GM18526 (cell line): ENCODE results near the gene TCHP.

Experiments
- POLR2A ChIP-seq: IDR thresholded peaks from 3 replicates; pipeline ENCODE4 v1.6.1; 2011; ENCODE audit not compliant: insufficient read length; ENCODE audit errors: extremely low read depth

Gene TCHP

GRCh38 chr12:109877504-109878246 is 22.4 kb upstream of the TCHP start:
- TF ChIP-seq POLR2A = no peak

GRCh38 chr12:109878247-109878625 is 21.8 kb upstream of the TCHP start:
- TF ChIP-seq POLR2A = no peak

GRCh38 chr12:109878749-109879148 is 21.3 kb upstream of the TCHP start:
- TF ChIP-seq POLR2A = no peak

- TF ChIP-seq POLR2A = no peak
These were observed 20.6 kb upstream of the TCHP start for GRCh38 chr12:109879351-109880042.

GRCh38 chr12:109880043-109880931 is 19.8 kb upstream of the TCHP start, which contains the start of gene GLTP:
GLTP (minus strand) TSS chr12:109880541; CDS start chr12:109880374, 167 bp downstream.
- no peak for TF ChIP-seq POLR2A

DNA sequence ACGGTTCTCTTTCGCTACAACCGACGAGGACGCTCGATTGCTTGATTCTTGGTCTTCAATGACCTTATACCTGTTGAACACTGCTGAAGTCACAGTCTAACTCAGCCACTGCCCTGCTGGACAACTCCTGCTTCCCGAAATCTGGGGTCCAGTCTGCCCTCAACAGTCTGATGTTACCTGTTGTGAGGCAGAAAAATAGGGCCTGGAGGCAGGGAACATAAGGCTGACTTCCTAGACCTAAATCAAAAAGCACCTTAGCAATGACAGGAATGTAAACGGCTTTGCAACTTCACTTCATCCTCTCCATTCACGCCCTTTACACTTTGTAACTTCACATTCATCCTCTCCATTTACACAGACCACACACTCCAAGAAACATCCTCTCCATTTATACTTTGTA is 19.1 kb upstream of the TCHP start:
- TF ChIP-seq POLR2A = no peak

- TF ChIP-seq POLR2A = no peak
These were observed 18.3 kb upstream of the TCHP start for GRCh38 chr12:109881752-109882151.

GRCh38 chr12:109883461-109883860 is 16.6 kb upstream of the TCHP start:
- no peak for TF ChIP-seq POLR2A

- no peak for TF ChIP-seq POLR2A
These were observed 14.5 kb upstream of the TCHP start for GRCh38 chr12:109885616-109886015.

DNA sequence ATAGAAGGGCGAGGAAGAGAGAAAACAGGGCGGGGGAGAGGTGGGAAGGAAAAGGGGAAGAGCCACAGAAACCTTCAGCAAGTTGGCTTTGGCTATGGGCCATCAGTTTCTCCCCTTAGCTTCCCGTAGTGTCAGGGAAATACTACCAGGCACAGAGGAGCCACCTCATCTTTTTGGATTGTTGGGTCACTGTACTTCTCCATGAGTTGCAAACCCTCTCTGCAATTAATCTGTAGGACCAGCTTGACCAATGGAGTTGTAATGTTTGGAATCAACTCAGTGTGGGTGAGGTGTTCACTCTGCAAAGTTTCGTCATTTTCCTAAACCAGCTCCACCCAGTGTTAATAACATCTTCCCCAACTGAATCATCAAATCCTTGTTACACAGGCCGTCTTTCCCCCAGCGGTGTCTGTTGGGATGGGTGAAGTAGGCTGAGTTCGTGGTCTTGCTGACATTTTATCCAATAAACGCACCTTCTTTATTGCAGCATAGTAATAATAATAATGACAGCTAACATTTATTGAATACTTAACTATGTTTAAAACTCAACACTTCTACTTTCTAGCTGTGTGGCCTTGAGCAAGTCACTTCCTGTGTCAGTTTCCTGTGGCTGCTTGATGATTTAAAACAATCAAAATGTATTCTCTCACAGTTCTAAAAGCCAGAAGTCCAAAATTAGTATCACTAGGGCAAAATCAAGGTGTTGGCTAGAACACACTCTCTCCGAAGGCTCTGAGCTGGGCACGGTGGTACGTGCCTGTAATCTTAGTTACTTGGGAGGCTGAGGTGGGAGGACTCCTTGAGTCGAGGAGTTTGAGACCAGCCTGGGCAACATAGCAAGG is 11.7 kb upstream of the TCHP start:
- TF ChIP-seq POLR2A = no peak

DNA sequence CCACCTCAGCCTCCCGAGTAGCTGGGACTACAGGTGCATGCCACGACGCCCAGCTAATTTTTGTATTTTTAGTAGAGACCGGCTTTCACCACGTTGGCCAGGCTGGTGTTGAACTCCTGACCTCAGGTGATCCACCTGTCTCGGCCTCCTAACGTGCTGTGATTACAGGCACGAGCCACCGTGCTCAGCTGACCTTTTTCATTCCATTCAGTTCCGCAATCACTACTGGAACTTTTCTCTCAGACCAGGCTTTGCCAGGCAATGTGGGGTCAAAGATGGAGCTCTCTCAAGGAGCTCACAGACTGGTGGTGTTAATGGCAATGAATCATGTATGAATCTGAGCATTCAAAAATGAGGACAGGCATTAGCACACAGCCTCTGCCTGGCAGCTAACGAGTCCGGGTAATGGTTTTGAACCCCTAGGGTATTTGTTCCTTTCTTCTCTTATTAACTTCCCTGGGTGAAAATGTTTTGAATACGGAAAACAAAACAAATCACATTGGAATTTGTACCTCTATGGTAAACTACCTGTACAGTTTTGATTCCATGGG is 9.4 kb upstream of the TCHP start:
- no peak for TF ChIP-seq POLR2A

- TF ChIP-seq POLR2A = no peak
These were observed 7.8 kb upstream of the TCHP start for GRCh38 chr12:109892165-109892715.

GRCh38 chr12:109892748-109893147 is 7.3 kb upstream of the TCHP start:
- TF ChIP-seq POLR2A = no peak
